HG03135 (cell line): ENCODE measurements around the gene BSG.
A peak's percentile ranks its signal among the peaks of the same experiment; 100 is the strongest.

Source experiments
- ATAC-seq: cut with Tn5 transposase; IDR thresholded peaks from one replicate; pipeline ENCODE4 v1.9.1; 2021; ENCODE audit warnings: mild to moderate bottlenecking, moderate library complexity; ENCODE audit not compliant: unreplicated experiment

Gene BSG

GRCh38 chr19:572140-572742 lies at the start of gene BSG:
TSS of gene BSG (plus strand) at chr19:572596. CDS start at chr19:572635, 39 bp downstream.
- ATAC-seq: peak; percentile 67

GRCh38 chr19:522726-523125 lies 49.7 kb upstream of the BSG start:
- ATAC-seq: no peak

GRCh38 chr19:524062-524674 lies 48.2 kb upstream of the BSG start:
- no peak for ATAC-seq

GRCh38 chr19:525029-525428 lies 47.4 kb upstream of the BSG start:
- no peak for ATAC-seq

- no peak for ATAC-seq
Observed at GRCh38 chr19:525857-526419, 46.5 kb upstream of the BSG start.

GRCh38 chr19:530134-531008 lies 42.0 kb upstream of the BSG start:
- no peak for ATAC-seq

GRCh38 chr19:531009-531752 lies 41.2 kb upstream of the BSG start:
- peak; percentile 56 for ATAC-seq

GRCh38 chr19:531753-532560 lies 40.4 kb upstream of the BSG start, which contains the start of gene CDC34:
TSS of gene CDC34 (plus strand) at chr19:531760. CDS start at chr19:531932, 172 bp downstream.
- peak; percentile 29 for ATAC-seq

GRCh38 chr19:532561-533363 lies 39.6 kb upstream of the BSG start:
- ATAC-seq: no peak

GRCh38 chr19:533364-534058 lies 38.9 kb upstream of the BSG start:
- ATAC-seq: no peak

GRCh38 chr19:534088-534487 lies 38.3 kb upstream of the BSG start:
- no peak for ATAC-seq

GRCh38 chr19:535017-535835 lies 37.2 kb upstream of the BSG start:
- no peak for ATAC-seq

GRCh38 chr19:536031-536880 lies 36.1 kb upstream of the BSG start:
- no peak for ATAC-seq

- ATAC-seq: no peak
Observed at GRCh38 chr19:536881-537404, 35.5 kb upstream of the BSG start.

- ATAC-seq: no peak
Observed at GRCh38 chr19:538641-539428, 33.6 kb upstream of the BSG start.
